Glomerular visceral epithelial cell (primary cell): Measurements from ENCODE around the gene SPATC1L.

Experiments
- DNase-seq: peaks from one replicate; pipeline ENCODE4 v3.0.0-alpha.2; 2016; ENCODE audit errors: extremely low spot score

The SPATC1L gene

GRCh38 chr21:46131838-46132651 is 52.2 kb downstream of the SPATC1L start:
- DNase-seq = no peak

DNA sequence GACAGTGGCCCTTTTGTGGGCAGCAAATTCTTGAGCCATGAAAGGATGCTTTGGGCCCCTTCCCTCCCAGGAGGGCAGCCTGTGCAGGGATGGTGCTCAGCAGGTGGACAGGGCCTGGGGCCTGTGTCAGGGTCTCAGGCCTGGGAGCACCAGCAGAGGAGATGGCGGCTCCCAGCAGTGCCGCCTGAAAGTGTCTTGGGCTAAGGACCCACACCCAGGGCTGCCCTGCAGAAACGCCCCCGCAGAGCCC is 52.7 kb downstream of the SPATC1L start:
- no peak for DNase-seq

DNA sequence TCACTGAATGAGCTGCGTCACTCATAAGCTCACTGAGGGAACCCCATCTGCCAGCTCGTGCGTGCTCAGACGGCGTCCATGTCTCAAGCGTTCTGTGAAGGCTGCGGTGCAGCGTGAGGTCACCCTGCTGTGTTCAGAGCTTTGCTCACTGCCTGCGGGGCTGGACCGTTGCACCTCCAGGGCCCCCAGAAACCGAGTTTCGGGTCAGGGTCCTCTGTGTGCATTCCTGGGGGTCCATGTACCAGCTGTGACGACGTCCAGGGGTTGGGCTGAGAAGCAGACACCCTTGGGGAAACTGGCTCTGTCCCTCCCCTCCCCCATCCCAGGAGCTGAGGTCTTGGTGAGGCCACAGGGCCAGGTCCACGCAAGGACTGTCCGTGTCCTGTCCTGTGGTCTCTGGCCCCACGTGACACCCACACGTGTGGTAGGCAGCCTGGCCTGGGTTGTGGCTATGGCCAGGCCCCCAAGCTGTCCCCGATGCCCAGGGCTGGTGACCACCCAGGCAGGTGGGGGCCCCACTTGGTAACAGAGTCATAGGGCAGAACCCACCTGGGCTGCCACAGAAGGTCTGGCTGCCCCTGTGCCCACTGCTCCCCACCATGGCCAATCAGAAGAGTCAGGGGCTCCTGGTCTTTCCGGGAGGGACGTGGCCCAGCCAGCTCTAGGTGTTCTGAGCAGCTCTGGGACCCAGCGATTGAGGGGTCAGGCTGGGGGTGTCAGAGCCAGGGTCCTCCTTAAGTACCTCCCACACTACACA is 53.2 kb downstream of the SPATC1L start:
- DNase-seq = no peak

- no peak for DNase-seq
Measured at GRCh38 chr21:46129846-46130651, 54.2 kb downstream of the SPATC1L start.

GRCh38 chr21:46128933-46129571 is 55.2 kb downstream of the SPATC1L start:
- DNase-seq = no peak

DNA sequence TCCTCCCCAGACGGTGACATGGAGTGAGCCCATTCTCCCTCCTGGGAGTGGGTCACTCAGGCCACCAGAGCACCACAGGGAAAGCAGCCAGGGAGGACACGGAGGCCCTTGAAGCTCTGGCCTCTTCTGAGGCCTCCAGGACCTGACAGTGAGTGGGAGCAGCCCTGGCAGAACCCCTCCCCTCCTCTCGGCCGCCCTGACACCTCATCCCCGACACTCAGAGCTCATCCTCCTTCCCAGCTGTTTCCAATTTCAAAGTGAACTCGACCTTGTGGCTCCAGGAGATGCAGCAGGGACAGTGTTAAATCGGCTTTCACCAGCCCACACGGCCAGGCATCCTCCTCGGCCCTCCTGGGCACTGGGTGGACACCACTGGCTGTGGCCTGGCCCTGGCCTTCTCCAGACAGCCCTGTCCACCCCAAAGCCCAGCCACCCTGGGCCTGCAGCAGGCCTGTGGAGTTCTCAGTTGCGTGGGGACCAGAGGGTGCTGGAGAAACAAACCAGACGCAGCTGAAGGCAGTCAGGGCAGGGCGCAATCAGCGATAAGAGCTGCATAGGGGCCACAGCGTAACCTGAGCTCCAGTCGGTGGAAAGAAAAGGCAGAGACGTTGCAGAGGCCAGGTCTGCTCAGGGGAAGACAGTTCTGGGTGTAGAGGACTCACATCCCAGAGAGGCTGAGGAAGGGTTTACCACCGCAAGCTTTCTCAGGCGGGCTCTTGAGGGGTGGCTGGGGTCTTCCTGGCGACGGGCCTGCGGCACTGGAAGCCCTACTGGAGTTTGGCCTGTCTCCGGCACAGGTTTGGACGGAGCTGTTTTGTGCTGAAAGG is 55.9 kb downstream of the SPATC1L start:
- no peak for DNase-seq

DNA sequence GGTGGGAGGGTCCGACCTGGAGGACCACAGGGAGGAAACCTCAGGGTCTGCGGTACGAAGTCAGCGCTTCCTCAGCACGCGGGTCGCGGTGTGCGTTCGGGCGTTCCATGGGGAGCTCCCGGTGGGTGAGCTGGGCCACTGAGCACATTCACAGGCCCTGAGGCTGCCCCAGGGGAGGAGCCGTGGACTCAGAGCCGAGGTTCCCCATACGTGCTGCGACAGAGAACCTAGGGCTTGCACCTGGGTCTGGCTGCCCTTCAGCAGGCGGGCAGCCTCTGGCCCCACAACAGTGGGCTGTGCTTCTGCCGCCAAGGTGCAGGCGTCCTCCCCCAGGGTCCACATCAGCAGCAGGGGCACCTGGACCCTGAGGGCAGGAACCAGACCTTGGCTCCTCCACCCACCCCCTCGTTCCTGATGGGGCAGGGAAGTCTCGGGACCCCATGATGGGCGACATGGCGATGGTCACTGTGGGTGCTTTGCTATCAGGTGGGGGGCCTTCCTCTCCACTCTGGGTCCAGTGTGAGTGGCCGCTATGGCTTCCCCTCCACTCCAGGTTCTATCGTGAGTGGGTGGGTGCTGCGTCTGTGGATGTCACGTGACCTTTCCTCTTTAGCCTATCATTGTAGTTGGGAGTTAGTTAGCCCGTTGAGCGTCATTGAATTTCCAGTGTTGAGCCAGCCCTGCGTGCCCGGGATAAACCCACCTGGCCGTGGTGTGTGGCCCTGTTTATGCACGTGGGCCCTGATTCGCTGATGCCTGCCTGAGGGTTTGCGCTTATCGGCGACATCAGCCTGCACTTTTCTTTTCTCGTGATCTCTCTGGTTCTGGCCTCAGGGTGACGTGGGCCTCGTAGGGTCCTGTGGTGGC is 56.8 kb downstream of the SPATC1L start:
- DNase-seq = no peak

DNA sequence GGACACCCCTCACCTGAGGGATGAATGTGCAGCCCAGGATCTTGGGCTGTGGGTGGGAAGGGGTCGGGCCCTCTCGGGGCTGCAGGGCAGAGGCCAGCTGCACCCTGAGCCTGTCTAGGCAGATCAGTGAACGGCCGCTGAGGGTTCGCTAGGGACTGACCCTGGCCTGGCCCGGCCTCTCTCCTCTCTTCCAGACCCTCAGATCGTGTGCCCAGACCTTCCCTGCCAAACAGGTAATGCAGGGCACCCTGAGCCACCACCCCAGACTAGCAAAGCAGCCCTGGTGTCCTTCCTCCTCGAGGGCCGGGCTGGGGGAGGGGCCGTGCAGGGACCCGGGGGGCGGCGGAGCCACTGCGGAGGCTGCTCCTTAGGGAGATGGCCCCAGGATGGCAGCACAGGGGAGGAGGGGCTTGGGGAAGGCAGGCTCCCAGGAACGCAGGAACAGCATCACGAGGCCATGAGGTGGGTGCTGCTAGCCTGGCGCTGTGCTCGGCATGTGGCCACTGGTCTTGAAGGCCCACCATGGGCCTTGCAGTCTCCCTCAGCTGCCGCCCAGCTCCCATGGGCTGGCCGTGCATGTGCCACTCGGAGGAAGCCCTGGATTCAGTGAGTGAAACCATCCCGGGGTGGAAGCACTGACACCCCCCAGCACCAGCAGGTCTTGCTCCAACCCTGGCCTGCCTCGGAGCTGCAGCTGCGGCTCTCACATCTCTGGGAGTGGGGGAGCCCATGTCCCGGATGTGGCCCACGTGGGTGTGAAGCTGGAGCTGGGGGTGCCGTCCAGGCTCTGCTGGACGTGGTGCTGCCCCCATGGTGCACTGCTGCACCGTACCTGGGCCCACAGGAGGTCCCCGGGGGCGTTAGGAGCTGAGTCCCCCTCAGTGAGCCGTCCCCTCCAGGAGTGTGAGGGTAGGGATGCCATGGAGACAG is 57.7 kb downstream of the SPATC1L start:
- no peak for DNase-seq

- DNase-seq = no peak
Measured at GRCh38 chr21:46125846-46126301, 58.4 kb downstream of the SPATC1L start.

DNA sequence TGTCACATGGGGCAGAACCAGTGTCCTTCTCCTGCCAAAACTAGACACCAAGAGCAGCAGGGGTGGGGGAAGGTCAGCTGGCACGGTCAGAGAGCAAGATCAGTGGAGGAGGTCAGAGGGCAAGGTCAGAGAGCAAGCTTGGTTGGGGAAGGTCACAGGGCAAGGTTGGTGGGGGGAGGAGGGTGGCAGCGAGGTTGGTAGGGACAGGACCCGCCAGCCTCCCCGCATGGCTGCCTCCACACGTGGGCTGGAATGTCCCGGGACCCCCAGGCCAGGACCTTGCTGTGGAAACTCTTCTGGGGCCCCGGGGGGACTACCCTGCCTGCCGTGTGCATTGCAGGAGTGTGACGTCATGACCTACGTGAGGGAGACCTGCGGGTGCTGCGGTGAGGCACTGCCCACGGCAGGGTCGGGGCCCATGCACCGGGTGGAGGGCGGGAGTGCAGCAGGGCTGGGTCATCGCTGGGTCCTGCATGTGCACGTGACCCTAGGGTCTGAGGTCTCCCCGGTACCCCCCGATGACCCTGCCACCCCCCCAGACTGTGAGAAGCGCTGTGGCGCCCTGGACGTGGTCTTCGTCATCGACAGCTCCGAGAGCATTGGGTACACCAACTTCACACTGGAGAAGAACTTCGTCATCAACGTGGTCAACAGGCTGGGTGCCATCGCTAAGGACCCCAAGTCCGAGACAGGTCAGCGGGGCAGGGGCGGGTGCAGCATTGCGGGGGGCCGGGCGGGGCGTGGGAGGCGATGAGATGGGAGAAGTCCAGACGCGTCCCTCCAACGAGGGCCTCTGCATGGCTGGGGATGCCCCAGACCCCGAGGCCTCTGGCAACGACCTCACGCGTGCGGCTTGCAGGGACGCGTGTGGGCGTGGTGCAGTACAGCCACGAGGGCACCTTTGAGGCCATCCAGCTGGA is 59.1 kb downstream of the SPATC1L start:
- DNase-seq = no peak

GRCh38 chr21:46124083-46124925 is 60.0 kb downstream of the SPATC1L start:
- no peak for DNase-seq

GRCh38 chr21:46122758-46123683 is 61.2 kb downstream of the SPATC1L start:
- DNase-seq = no peak

GRCh38 chr21:46122237-46122671 is 62.0 kb downstream of the SPATC1L start:
- peak; percentile 24 for DNase-seq

GRCh38 chr21:46121286-46122221 is 62.7 kb downstream of the SPATC1L start:
- no peak for DNase-seq
